GM13976 (cell line): ENCODE data around the gene CCDC142.
A peak's percentile ranks its signal among the peaks of the same experiment; 100 is the strongest.
"Not testable (repeated sequence)": the region's sequence is repeated elsewhere in the genome, so short reads cannot be mapped to it uniquely, and the experiment has no call there.

Source experiments
- DNase-seq: peaks from one replicate; pipeline ENCODE4 v3.0.0; 2012; ENCODE audit warnings: low spot score
- in situ Hi-C: fragments of 300-500 bp; cut with MboI; formaldehyde crosslinking; loops from one replicate; pipeline ENCODE4 v1.12.0; 2022; ENCODE audit warnings: low sequenced_read_pairs, mixed read lengths, inconsistent platforms; ENCODE audit not compliant: unreplicated experiment
- TF ChIP-seq, protein P1 (sequence below): IDR thresholded peaks from 2 replicates; pipeline ENCODE4 v1.5.1; 2012; ENCODE audit warnings: borderline replicate concordance, mild to moderate bottlenecking; ENCODE audit not compliant: insufficient read depth; ENCODE audit errors: extremely low read depth, missing control alignments, control extremely low read depth

CCDC142 gene

DNA sequence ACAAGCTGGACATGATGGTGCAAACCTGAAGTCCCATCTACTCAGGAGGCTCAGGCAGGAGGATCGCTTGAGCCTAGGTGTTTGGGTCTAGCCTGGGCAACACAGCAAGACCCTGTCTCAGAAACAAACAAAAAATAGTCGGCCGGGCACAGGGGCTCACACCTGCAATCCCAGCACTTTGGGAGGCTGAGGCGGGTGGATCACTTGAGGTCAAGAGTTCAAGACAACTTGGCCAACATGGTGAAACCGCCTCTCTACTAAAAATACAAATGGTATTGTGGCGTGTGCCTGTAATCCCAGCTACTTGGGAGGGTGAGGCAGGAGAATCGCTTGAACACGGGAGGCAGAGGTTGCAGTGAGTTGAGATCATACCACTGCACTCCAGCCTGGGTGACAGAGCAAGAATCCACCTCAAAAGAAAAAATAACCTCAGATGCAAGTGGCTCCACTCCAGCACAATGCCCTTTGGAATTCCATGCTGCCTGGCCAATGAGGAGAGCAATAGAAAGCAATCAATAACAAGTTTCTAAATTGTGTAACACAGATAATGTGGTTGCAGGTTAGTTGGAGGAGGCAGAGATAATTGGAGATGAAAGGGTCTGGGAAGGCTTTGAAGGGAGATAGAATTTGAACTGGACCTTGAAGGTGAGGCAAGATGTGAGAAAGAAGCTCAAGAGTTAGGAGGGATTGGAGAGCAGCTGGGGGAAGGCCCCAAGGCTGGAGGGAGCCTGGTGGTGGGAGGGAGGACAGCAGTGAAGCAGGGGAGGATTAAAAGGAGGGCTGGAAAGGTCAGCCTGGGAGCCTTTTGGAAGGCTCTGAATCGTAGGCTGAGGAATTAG, 6.1 kb upstream of the CCDC142 start:
- TF ChIP-seq, protein P1, sequence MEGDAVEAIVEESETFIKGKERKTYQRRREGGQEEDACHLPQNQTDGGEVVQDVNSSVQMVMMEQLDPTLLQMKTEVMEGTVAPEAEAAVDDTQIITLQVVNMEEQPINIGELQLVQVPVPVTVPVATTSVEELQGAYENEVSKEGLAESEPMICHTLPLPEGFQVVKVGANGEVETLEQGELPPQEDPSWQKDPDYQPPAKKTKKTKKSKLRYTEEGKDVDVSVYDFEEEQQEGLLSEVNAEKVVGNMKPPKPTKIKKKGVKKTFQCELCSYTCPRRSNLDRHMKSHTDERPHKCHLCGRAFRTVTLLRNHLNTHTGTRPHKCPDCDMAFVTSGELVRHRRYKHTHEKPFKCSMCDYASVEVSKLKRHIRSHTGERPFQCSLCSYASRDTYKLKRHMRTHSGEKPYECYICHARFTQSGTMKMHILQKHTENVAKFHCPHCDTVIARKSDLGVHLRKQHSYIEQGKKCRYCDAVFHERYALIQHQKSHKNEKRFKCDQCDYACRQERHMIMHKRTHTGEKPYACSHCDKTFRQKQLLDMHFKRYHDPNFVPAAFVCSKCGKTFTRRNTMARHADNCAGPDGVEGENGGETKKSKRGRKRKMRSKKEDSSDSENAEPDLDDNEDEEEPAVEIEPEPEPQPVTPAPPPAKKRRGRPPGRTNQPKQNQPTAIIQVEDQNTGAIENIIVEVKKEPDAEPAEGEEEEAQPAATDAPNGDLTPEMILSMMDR: no peak
- DNase-seq: no peak
- in situ Hi-C loops: loop anchor here (10.0 to 25.0 kb wide), 2 partner anchors 106 to 373 kb away; no protein-coding TSS in a partner anchor

DNA sequence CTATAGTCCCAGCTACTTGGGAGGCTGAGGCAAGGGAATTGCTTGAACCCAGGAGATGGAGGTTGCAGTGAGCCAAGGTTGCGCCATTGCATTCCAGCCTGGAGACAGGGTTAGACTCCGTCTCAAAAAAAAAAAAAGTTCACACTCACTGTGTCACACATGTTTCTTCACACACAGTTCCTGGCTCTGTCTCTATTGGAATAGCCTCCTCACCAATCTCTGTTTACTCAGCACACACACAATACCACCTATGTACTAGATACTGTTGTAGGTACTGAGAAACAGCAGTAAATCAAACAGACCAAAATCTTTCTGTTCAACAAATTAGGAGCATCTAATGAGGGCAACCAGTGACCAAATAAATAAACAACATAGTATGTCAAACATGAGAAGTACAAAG, 3.3 kb upstream of the CCDC142 start:
- no peak for DNase-seq
- TF ChIP-seq, protein P1: no peak
- in situ Hi-C loops: loop anchor here (10.0 to 25.0 kb wide), 2 partner anchors 109 to 376 kb away; no protein-coding TSS in a partner anchor

DNA sequence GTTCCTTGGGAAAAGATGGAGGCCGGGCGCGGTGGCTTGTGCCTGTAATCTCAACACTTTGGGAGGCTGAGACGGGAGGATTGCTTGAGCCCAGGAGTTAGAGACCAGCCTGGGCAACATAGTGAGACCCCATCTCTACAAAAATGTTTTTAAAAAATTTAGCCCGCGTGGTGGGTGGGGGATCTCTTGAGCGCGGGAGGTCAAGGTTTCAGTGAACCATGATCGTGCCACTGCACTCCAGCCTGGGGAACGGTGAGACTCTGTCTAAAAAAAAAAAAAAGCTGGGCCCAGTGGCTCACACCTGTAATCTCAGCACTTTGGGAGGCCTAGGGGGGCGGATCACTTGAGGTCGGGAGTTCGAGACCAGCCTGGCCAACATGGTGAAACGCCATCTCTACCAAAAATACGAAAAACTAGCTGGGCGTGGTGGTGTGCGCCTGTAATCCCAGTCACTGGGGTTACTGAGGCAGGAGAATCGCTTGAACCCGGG, 922 bp upstream of the CCDC142 start:
- not testable (repeated sequence) for DNase-seq
- in situ Hi-C loops: loop anchor here (10.0 to 25.0 kb wide), 2 partner anchors 111 to 379 kb away; no protein-coding TSS in a partner anchor

DNA sequence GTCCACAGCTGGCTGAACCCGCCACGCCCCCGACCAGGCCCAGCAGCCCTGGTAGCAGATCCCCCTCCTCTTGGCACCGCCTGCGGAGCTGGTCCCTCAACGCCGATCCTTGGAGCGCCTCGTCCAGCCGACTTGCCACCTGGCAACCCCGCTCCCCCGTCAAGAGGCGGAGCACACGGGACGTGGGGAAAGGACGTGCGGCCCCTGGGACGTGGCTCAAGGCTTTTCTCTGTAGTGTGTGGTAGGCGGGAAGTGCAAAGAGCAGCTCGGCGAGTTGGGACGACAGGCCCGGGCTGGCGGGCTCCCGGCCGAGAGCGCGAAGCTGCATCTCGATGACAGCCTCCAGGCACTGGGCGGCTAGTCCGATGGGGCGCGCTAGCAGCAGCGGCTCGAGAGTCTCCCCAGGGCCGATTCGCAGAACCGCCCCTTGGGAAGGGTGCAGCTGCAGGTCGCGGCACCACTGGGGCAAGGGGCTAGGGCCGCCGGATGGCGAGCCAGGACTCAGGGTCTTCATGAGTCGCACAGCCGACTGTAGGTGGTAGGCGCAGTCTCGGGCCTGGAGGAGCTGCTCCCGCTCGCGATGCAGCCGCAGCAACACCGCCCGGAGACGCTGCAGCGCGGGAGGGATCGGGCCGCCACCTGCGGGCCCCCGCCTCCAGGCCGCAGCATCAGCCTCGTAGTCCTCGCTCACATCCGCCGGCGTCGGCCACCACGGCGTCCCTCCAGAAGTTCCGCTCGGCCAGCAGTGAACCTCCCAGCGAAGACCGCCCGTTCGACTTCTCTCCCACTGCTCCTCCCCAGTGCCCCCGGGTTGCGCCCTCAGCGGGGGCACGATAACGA, 617 bp downstream of the CCDC142 start:
- TF ChIP-seq, protein P1: no peak
- peak; percentile 73 for DNase-seq
- in situ Hi-C loops: loop anchor here (10.0 to 25.0 kb wide), 2 partner anchors 113 to 380 kb away; no protein-coding TSS in a partner anchor

DNA sequence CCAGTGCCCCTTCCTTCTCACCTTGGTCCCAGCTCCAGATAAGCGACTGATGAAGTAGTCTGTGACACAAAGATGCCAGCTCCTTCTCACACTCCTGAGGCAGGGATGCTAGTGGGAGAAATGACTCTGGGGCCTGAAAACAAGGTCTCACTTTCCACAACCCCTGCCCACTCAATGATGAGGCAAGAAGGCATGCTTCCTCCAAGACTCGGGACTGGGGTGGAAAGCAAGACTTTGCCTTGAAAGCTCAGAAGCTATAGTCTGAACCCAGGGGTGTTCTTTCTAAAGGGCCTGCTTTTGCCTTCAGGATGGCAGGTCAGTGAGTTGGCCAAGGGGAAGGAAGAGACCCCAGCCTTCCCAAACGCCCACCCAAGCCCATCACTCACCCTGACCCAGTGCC, 1.4 kb downstream of the CCDC142 start:
- in situ Hi-C loops: loop anchor here (10.0 to 25.0 kb wide), 2 partner anchors 113 to 381 kb away; no protein-coding TSS in a partner anchor
- no peak for DNase-seq
- TF ChIP-seq, protein P1: no peak

DNA sequence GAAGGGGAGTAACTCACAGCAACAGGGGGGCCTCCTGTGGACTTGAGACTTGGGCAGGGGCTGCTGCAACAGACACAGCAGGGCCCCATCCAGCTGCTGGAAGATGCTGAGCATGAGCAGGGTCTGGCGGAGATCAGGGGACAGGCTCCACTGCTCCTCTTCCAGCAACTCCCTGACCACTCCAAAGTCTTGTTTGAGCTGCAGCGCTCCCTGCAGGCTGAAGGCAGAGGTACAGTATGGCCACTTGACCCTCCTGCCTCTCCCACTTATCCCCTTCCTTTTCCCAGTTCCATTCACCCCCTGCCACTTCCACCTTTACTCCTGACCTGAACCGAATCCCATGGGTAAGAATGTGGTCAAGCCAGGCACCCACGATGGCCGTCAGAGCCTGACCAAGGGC, 7.9 kb downstream of the CCDC142 start:
- in situ Hi-C loops: loop anchor here (25.0 kb wide), 1 partner anchor 387 kb away; no protein-coding TSS in a partner anchor
- DNase-seq: peak; percentile 11
- TF ChIP-seq, protein P1: peak; percentile 28
